ENCODE data around the gene FHIT.

FHIT gene

GRCh38 chr3:60229502-60229901, 1021.8 kb downstream of the FHIT start:
- Histone ChIP-seq H3K27ac (no peak overlapping the region), H3K4me1 (ENCODE audit: control insufficient read depth in 1 of 2, insufficient read depth in 1 of 2, low read depth in 1 of 2, low read length in 1 of 2) (no peaks in the 10 kb centered on the region), H3K4me3 (ENCODE audit: low read depth in 1 of 2, low read length in 1 of 2) (no peak overlapping the region), H3K9me3 (no peaks in the 10 kb centered on the region), H3K27me3 (no peaks in the 10 kb centered on the region), H3K36me3 (no peaks in the 10 kb centered on the region)
- TF ChIP-seq, protein P1, sequence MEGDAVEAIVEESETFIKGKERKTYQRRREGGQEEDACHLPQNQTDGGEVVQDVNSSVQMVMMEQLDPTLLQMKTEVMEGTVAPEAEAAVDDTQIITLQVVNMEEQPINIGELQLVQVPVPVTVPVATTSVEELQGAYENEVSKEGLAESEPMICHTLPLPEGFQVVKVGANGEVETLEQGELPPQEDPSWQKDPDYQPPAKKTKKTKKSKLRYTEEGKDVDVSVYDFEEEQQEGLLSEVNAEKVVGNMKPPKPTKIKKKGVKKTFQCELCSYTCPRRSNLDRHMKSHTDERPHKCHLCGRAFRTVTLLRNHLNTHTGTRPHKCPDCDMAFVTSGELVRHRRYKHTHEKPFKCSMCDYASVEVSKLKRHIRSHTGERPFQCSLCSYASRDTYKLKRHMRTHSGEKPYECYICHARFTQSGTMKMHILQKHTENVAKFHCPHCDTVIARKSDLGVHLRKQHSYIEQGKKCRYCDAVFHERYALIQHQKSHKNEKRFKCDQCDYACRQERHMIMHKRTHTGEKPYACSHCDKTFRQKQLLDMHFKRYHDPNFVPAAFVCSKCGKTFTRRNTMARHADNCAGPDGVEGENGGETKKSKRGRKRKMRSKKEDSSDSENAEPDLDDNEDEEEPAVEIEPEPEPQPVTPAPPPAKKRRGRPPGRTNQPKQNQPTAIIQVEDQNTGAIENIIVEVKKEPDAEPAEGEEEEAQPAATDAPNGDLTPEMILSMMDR (IDR thresholded peaks at IDR 0.05): no peak

- no peaks in the 10 kb centered on the region for H3K27me3 ChIP-seq
- no peak overlapping the region for H3K4me3 ChIP-seq (ENCODE audit: low read depth in 1 of 2, low read length in 1 of 2)
- no peak overlapping the region for H3K27ac ChIP-seq
- no peaks in the 10 kb centered on the region for H3K4me1 ChIP-seq (ENCODE audit: control insufficient read depth in 1 of 2, insufficient read depth in 1 of 2, low read depth in 1 of 2, low read length in 1 of 2)
- H3K36me3 ChIP-seq: no peaks in the 10 kb centered on the region
- H3K9me3 ChIP-seq: no peaks in the 10 kb centered on the region
- TF ChIP-seq, protein P1 (IDR thresholded peaks at IDR 0.05): no peak
Observed at GRCh38 chr3:60228823-60229222, 1022.4 kb downstream of the FHIT start.

DNA sequence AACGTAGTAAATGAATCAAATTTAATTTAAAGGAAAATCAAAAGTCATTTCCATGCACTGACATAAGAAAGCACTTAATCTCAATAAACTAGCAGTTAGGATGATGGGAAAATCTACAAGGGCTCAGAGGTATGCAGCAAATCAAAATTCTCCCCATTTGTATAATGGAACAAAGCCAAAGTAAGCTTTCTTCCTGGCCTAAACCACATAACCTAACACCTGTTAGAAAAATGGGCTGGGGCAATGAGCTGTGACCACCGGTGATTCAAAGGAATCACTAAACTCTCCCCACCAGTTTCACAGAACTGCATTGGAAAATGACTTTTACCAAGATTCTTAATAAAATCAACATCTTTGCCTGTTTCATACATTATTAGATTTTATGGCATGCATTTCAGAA, 1024.3 kb downstream of the FHIT start:
- no peaks in the 10 kb centered on the region for H3K36me3 ChIP-seq
- no peak overlapping the region for H3K27ac ChIP-seq
- TF ChIP-seq, protein P1 (IDR thresholded peaks at IDR 0.05): no peak
- H3K4me3 ChIP-seq (ENCODE audit: low read depth in 1 of 2, low read length in 1 of 2): no peak overlapping the region
- no peaks in the 10 kb centered on the region for H3K27me3 ChIP-seq
- H3K9me3 ChIP-seq: no peaks in the 10 kb centered on the region
- no peaks in the 10 kb centered on the region for H3K4me1 ChIP-seq (ENCODE audit: control insufficient read depth in 1 of 2, insufficient read depth in 1 of 2, low read depth in 1 of 2, low read length in 1 of 2)

GRCh38 chr3:60225848-60226247, 1025.4 kb downstream of the FHIT start:
- TF ChIP-seq, protein P1 (IDR thresholded peaks at IDR 0.05): no peak
- Histone ChIP-seq H3K27ac (no peak overlapping the region), H3K4me1 (ENCODE audit: control insufficient read depth in 1 of 2, insufficient read depth in 1 of 2, low read depth in 1 of 2, low read length in 1 of 2) (no peaks in the 10 kb centered on the region), H3K9me3 (no peaks in the 10 kb centered on the region), H3K4me3 (ENCODE audit: low read depth in 1 of 2, low read length in 1 of 2) (no peak overlapping the region), H3K27me3 (no peaks in the 10 kb centered on the region), H3K36me3 (no peaks in the 10 kb centered on the region)

DNA sequence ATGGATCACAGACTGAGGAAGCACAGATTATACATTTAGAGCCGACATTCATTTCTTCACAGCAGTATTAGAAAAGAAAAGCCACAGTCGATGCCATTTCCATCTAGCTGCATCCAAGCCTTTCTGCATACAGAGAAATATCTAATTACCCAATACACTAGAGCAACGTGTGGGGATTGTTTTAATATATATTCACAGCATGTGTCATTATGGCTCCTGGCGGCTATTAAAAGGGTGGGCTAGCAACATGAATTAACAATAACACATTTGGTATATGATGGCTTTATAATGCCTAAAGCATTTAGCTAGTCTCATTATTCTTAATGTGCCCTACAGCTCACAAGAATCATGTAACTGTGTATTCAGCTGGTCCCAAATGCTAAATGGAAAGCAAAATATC, 1030.5 kb downstream of the FHIT start:
- no peaks in the 10 kb centered on the region for H3K4me1 ChIP-seq (ENCODE audit: control insufficient read depth in 1 of 2, insufficient read depth in 1 of 2, low read depth in 1 of 2, low read length in 1 of 2)
- H3K4me3 ChIP-seq (ENCODE audit: low read depth in 1 of 2, low read length in 1 of 2): no peak overlapping the region
- TF ChIP-seq, protein P1 (IDR thresholded peaks at IDR 0.05): no peak
- no peak overlapping the region for H3K27ac ChIP-seq
- H3K27me3 ChIP-seq: no peaks in the 10 kb centered on the region
- H3K36me3 ChIP-seq: no peaks in the 10 kb centered on the region
- no peaks in the 10 kb centered on the region for H3K9me3 ChIP-seq

DNA sequence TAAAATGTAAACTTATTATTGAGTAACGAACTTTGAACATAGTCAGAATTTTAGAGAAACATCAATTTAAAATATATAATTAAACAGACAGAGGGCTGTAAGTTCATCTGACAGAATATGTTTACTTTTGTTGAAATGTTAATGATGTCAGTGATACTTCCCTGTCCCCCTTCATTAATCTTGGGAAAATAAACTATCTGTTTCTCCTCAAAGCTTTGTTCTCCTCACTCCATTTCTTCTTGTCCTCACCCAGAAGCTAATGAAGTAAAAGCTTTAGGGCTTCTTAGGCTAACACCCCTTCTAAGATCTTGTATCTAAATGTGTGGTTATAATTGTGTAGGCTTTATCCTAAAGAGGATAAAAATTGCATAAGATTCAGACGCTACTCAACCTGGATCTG, 1031.8 kb downstream of the FHIT start:
- Histone ChIP-seq H3K27me3 (no peaks in the 10 kb centered on the region), H3K4me3 (ENCODE audit: low read depth in 1 of 2, low read length in 1 of 2) (no peak overlapping the region), H3K4me1 (ENCODE audit: control insufficient read depth in 1 of 2, insufficient read depth in 1 of 2, low read depth in 1 of 2, low read length in 1 of 2) (no peaks in the 10 kb centered on the region), H3K9me3 (no peaks in the 10 kb centered on the region), H3K27ac (no peak overlapping the region), H3K36me3 (no peaks in the 10 kb centered on the region)
- TF ChIP-seq, protein P1 (IDR thresholded peaks at IDR 0.05): no peak

All from neutrophil (primary cell).